Measurements from ENCODE around the gene CARD19. TPM values are rescaled to one million over a fixed set of nuclear protein-coding genes. Genes with fewer than 3 reads are reported as not detected.
A peak's percentile ranks its signal among the peaks of the same experiment; 100 is the strongest.

Gene CARD19
- total and polyA plus RNA-seq, 4 donors, result 28.6 to 75.3 (median 53.4) TPM

DNA sequence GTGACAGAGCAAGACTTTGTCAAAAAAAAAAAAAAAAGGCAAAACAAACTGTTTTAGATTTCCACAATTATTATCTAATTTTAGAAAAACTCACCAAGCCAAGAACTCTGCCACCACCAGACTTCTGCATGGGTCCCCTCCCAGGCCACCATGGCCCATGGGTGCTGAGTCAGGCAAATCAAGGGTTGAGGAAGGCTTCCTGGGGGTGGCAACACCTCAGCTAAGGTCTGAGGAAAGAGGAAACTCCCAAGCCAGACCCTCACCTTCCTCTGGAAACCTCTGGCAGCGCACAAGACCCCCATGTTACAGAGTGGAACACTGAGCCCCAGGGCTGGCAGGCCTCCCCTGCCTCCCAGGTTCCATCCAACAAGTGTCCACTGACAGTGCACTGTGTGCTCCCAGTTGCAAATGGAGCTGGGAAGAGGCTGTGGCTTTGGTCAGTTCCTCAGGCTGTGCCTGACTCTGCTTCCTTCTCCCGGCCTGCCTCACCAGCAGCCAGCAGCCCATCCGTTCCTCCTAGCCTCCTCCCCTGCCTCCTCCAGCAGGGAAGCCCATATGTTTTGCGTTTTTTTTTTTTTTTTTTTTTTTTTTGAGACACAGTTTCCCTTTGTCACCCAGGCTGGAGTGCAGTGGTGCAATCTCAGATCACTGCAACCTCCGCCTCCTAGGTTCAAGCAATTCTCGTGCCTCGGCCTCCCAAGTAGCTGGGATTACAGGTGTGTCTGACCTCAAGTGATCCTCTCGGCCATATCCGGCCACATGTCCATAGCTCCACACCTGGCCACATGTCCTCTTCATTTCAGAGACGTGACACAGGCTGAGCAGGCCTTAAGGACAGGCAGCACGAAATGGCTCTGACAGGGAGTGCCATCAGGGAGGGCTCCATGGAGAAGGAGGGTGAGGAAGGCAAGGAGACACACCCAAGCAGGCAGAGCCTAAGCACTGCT, 41.0 kb upstream of the CARD19 start:
- Histone ChIP-seq H3K4me3 (ENCODE audit: low read depth, low read length) (no peak overlapping the region), H3K4me1 (ENCODE audit: control insufficient read depth, insufficient read depth, low read length) (peaks cover 15% of the 10 kb centered on the region), H3K27ac (ENCODE audit: low read depth, low read length) (no peak overlapping the region), H3K9me3 (ENCODE audit: control insufficient read depth, insufficient read depth, low read length) (no peaks in the 10 kb centered on the region), H3K36me3 (ENCODE audit: control insufficient read depth, insufficient read depth, low read length) (no peaks in the 10 kb centered on the region), H3K27me3 (ENCODE audit: control insufficient read depth, insufficient read depth, low read length) (peaks cover 9% of the 10 kb centered on the region)
- no peak for DNase-seq (ENCODE audit: low read depth in 4 of 6, low spot score in 6 of 6)
- 69% methylated on average over 10 of the region's 11 CpGs for WGBS (ENCODE audit: insufficient coverage)

DNA sequence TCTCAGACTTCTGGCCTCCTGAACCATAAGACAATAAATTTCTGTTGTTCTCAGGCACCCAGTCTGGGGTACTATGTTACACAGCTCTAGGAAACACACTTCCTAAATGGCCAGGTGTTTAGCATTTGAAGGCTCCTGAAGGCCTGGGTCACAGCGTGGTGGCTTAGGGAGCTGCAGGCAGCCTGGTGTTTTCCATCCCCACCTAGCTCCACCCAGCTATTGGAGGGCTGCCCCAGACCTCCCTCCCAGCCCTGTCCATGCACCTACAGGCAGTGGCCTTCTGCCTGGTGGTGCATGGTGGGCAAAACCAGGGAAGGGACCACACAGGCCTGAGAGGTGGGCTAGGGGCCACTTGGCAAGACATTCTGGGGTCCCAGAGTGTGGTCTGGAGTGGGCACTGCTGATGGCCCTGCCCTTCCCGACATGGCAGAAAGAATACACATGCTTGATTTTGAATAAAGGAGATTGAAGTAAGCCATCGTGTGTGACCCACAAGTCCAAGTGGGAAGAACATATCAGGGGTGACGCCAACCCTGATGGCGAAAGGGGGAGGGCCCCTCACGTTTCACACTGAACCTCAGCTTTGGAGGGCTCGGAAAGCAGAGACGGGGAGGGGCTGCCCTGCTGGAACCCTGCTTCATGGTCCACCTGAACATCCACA, 38.8 kb upstream of the CARD19 start:
- no peaks in the 10 kb centered on the region for H3K9me3 ChIP-seq (ENCODE audit: control insufficient read depth, insufficient read depth, low read length)
- no peak overlapping the region for H3K27ac ChIP-seq (ENCODE audit: low read depth, low read length)
- H3K36me3 ChIP-seq (ENCODE audit: control insufficient read depth, insufficient read depth, low read length), result no peaks in the 10 kb centered on the region
- 96% methylated on average over 6 of the region's 8 CpGs for WGBS (ENCODE audit: insufficient coverage)
- DNase-seq (ENCODE audit: low read depth in 4 of 6, low spot score in 6 of 6), result no peak
- H3K4me3 ChIP-seq (ENCODE audit: low read depth, low read length), result no peak overlapping the region
- peaks cover 15% of the 10 kb centered on the region for H3K4me1 ChIP-seq (ENCODE audit: control insufficient read depth, insufficient read depth, low read length)
- peaks cover 16% of the 10 kb centered on the region for H3K27me3 ChIP-seq (ENCODE audit: control insufficient read depth, insufficient read depth, low read length)

DNA sequence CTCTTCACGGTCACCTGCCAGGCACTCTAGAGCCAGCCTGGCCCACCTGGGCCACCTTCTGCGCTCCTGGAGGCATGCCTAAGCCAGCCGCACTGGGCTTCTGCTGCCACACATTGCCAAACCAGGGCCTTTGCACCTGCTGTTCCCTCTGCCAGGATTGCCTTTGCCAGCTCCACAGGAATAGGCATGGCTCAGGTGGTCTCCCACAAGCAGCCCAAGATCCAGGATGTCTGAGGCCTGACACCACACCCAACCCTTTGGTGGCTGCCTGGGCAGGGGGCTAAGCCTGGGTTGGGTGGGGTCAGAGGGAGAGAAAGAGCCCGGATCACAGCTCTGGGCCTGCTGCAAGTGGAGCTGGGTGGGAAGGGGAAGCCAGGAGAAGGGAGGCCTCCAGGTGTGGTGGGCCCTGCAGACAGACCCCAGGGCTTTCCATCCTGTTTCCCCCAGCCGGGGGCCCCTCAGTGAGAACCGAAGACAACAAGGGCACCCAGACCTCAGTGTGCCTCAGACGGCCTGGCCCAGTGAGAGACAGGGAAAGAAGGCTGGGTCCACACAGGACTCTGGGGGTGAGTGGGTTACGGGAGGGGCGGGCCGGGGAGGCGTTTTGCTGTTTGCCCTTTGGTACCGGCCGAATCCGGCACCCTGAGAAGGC, 38.2 kb upstream of the CARD19 start:
- Histone ChIP-seq H3K36me3 (ENCODE audit: control insufficient read depth, insufficient read depth, low read length) (no peaks in the 10 kb centered on the region), H3K9me3 (ENCODE audit: control insufficient read depth, insufficient read depth, low read length) (no peaks in the 10 kb centered on the region), H3K4me3 (ENCODE audit: low read depth, low read length) (no peak overlapping the region), H3K4me1 (ENCODE audit: control insufficient read depth, insufficient read depth, low read length) (peaks cover 10% of the 10 kb centered on the region), H3K27me3 (ENCODE audit: control insufficient read depth, insufficient read depth, low read length) (peaks cover 16% of the 10 kb centered on the region), H3K27ac (ENCODE audit: low read depth, low read length) (no peak overlapping the region)
- DNase-seq (ENCODE audit: low read depth in 4 of 6, low spot score in 6 of 6), result no peak
- 75% methylated on average over 5 of the region's 14 CpGs for WGBS (ENCODE audit: insufficient coverage)

DNA sequence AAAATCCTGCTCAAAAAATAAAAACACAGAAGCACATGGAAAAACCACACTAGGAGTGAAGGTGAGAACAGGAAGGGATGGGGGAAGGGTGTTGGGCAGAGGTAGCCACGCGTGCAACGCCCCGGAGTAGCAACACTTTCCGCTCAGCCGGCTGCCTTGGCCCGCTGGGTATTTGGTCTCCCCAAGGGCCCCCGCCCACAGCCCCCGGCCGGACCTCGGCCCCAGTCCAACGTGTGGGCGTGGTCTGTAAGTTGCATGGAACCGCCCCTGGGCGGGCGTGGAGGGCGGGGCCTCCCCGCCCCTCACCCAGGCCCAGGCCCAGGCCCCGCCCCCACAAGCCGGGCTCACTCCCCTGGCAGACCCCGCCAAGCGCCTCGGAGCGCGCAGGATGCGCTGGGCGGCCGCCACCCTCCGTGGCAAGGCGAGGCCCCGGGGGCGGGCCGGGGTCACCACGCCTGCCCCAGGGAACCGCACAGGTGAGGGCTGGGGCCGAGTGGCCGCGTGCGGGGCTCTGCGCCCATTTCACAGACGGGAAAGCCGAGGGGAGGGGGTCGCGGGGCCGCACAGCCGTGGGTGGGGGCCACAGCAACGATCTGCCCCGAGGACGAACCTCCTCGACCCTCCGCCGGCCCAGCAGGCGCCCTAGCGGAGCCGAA, 37.5 kb upstream of the CARD19 start, which contains the start of gene SUSD3:
TSS of gene SUSD3 (plus strand) at position 347 of the 656 bp plus-strand sequence. CDS start at position 389, 42 bp downstream.
- Histone ChIP-seq H3K9me3 (ENCODE audit: control insufficient read depth, insufficient read depth, low read length) (no peaks in the 10 kb centered on the region), H3K27me3 (ENCODE audit: control insufficient read depth, insufficient read depth, low read length) (peaks cover 16% of the 10 kb centered on the region), H3K36me3 (ENCODE audit: control insufficient read depth, insufficient read depth, low read length) (no peaks in the 10 kb centered on the region), H3K4me3 (ENCODE audit: low read depth, low read length) (no peak within 1 kb of the TSS), H3K4me1 (ENCODE audit: control insufficient read depth, insufficient read depth, low read length) (peaks cover 7% of the 10 kb centered on the region), H3K27ac (ENCODE audit: low read depth, low read length) (no peak within 1 kb of the TSS)
- peak in 3 of 6 donors; percentile 15 to 72 (median 54) for DNase-seq (ENCODE audit: low read depth in 4 of 6, low spot score in 6 of 6)
- WGBS (ENCODE audit: insufficient coverage), result under 1% methylated on average over 53 of the region's 55 CpGs

DNA sequence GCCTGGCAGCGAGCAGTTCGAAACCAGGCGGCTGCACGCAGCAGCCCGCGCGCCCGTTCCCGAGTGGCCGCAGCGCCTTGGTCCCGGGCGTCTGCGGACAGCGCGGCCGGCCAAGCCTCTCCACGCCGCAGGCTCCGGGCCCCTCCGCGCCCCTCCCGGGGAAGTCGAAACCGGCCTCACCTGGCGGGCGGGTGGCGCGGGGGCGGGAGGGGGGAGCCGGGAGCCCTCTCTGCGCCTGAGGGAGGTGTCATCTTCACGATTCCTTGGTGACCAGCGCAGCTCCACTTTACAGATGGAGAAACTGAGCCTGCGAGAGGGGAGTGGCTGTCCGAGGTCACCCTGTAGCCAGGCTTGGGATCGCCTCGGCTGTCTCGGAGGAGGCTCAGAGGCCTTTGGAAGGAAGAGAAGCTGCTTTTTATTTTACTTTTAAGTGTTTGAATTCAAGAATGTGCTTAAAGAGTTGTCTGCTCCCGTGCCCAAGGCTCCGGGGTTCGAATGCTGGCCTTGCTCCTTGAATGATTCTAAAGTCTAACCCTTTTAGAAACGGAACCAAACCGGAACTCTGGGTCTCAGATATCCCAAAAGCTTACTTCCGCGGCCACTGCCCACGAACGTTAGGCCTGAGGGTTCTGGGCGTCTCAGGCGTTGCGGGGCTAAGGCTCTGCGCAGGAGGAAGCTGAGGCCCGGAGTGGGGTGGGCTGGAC, 36.9 kb upstream of the CARD19 start:
- WGBS (ENCODE audit: insufficient coverage), result 30% methylated on average over 51 of the region's 53 CpGs
- H3K4me3 ChIP-seq (ENCODE audit: low read depth, low read length), result no peak overlapping the region
- peaks cover 7% of the 10 kb centered on the region for H3K4me1 ChIP-seq (ENCODE audit: control insufficient read depth, insufficient read depth, low read length)
- no peaks in the 10 kb centered on the region for H3K9me3 ChIP-seq (ENCODE audit: control insufficient read depth, insufficient read depth, low read length)
- H3K27me3 ChIP-seq (ENCODE audit: control insufficient read depth, insufficient read depth, low read length), result peaks cover 16% of the 10 kb centered on the region
- DNase-seq (ENCODE audit: low read depth in 4 of 6, low spot score in 6 of 6), result no peak
- H3K36me3 ChIP-seq (ENCODE audit: control insufficient read depth, insufficient read depth, low read length), result no peaks in the 10 kb centered on the region
- no peak overlapping the region for H3K27ac ChIP-seq (ENCODE audit: low read depth, low read length)

DNA sequence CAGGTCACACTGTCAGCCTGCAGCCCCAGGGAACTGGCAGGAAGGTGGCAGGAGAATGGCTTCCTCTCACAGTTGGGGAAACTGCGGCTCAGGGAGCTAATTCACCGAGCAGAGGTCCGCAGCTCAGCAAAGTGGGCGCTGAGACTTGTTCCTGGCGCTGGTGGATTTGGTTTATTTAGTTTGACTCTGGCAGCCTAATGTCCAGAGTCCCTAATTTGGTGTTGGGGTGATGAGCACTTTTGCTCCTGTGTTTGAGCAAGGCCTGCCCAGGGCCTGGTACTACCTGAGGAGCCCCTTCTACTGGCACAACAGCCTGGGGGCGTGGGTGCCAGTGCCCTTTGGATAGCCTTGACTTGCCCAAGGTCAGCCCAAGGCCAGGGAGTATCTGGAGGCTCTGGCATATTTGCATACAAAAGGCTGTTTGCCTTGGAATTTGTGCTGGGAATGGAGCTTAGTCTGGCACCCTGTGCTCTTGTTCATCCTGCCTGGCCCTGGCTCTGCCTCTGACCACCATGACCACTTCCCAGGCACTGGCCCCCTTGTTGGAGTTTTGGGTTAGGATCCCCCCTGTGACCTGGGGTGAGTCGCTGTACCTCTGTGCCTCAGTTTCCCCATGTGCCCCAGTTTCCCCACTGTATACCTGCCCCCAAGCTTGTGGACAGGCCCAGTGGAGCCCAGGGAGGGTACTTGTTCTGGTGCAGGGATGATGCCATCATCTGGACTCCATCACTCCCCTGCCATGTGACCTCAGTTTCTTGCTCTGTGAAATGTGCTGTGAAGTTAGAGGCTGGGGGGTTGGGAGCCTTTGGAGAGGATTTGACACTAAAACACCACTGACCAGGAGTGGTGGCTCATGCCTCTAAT, 36.1 kb upstream of the CARD19 start:
- H3K4me1 ChIP-seq (ENCODE audit: control insufficient read depth, insufficient read depth, low read length), result peaks cover 8% of the 10 kb centered on the region
- no peak overlapping the region for H3K4me3 ChIP-seq (ENCODE audit: low read depth, low read length)
- no peaks in the 10 kb centered on the region for H3K36me3 ChIP-seq (ENCODE audit: control insufficient read depth, insufficient read depth, low read length)
- no peak overlapping the region for H3K27ac ChIP-seq (ENCODE audit: low read depth, low read length)
- no peak for DNase-seq (ENCODE audit: low read depth in 4 of 6, low spot score in 6 of 6)
- H3K27me3 ChIP-seq (ENCODE audit: control insufficient read depth, insufficient read depth, low read length), result peaks cover 16% of the 10 kb centered on the region
- 84% methylated on average over 6 of the region's 7 CpGs for WGBS (ENCODE audit: insufficient coverage)
- H3K9me3 ChIP-seq (ENCODE audit: control insufficient read depth, insufficient read depth, low read length), result no peaks in the 10 kb centered on the region

DNA sequence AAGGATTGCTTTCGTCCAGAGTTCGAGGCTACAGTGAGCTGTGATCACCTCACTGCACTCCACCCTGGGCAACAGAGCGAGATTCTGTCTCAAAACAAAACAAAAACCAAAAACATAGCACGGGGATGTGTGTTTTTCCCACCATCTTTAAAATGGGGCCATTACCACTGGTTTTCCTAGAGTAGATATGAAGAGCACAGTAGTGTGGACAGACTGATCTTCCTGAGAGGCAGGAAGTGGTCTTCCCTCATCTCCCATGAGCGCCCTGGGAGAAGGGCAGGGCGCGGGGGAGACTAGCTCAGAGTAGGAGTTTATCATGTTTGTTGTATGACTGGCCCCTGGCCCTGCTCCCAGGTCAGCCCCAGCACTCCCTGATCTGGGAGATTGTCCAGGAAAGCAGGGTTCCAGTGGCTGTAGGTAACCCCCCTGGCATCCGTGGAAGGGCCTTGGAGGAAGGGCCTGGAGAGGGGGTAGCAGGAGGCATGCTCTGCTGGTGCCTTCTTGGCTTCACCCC, 35.2 kb upstream of the CARD19 start:
- Histone ChIP-seq H3K9me3 (ENCODE audit: control insufficient read depth, insufficient read depth, low read length) (no peaks in the 10 kb centered on the region), H3K27ac (ENCODE audit: low read depth, low read length) (no peak overlapping the region), H3K36me3 (ENCODE audit: control insufficient read depth, insufficient read depth, low read length) (no peaks in the 10 kb centered on the region), H3K4me1 (ENCODE audit: control insufficient read depth, insufficient read depth, low read length) (peaks cover 8% of the 10 kb centered on the region), H3K27me3 (ENCODE audit: control insufficient read depth, insufficient read depth, low read length) (peaks cover 16% of the 10 kb centered on the region), H3K4me3 (ENCODE audit: low read depth, low read length) (no peak overlapping the region)
- no peak for DNase-seq (ENCODE audit: low read depth in 4 of 6, low spot score in 6 of 6)
- whole genome bisulfite sequencing (ENCODE audit: insufficient coverage), result 86% methylated on average over 3 of the region's 8 CpGs

DNA sequence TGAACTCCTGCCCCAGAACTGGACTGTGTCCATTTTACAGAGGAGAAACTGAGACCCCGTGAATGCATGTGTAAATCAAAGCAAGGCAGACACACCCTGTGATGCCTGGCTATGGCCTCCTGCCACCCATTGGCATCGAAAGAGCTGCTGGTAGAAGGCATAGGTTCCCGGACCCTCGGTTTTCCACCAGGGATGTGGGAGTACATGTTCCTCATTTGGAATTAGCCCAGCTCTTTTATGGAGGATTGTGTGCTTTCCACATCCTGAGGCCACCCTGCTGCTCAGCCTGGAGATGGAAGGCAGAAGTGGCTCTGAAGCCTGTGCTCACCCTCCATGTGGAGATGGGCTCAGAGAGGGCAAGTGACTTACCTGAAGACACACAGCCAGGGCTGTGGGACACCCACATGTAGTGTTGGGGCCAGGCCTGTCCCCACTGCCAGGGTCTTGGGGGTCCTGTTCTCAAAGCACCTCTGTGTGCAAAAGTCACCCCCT, 34.7 kb upstream of the CARD19 start:
- no peak overlapping the region for H3K4me3 ChIP-seq (ENCODE audit: low read depth, low read length)
- H3K27ac ChIP-seq (ENCODE audit: low read depth, low read length), result no peak overlapping the region
- H3K27me3 ChIP-seq (ENCODE audit: control insufficient read depth, insufficient read depth, low read length), result peaks cover 16% of the 10 kb centered on the region
- no peaks in the 10 kb centered on the region for H3K36me3 ChIP-seq (ENCODE audit: control insufficient read depth, insufficient read depth, low read length)
- H3K4me1 ChIP-seq (ENCODE audit: control insufficient read depth, insufficient read depth, low read length), result peaks cover 8% of the 10 kb centered on the region
- no peak for DNase-seq (ENCODE audit: low read depth in 4 of 6, low spot score in 6 of 6)
- no peaks in the 10 kb centered on the region for H3K9me3 ChIP-seq (ENCODE audit: control insufficient read depth, insufficient read depth, low read length)
- 81% methylated on average over 4 of the region's 4 CpGs for WGBS (ENCODE audit: insufficient coverage)

Measured in spinal cord (tissue), 10 donors.